OCI-LY3 (cell line): Measurements from ENCODE around the gene STKLD1.

Source experiments
- H2AFZ ChIP-seq: fragments of 200-600, 300-600 bp; shearing (Covaris generic); 2 replicates; pipeline ENCODE4 v1.6.0; 2014; ENCODE audit warnings: antibody characterized with exemption, low read depth, low read length
- H3K27ac ChIP-seq: fragments of 200-600, 300-600 bp; sonication (generic); 2 replicates; pipeline ENCODE4 v1.5.1; 2014; ENCODE audit warnings: mild to moderate bottlenecking, low read length, moderate library complexity, mixed read lengths
- H3K27me3 ChIP-seq: fragments of 200-600, 300-600 bp; sonication (generic); 2 replicates; pipeline ENCODE4 v1.6.1; 2014; ENCODE audit warnings: low read depth, low read length, mixed read lengths
- H3K36me3 ChIP-seq: fragments of 200-600, 300-600 bp; sonication (generic); replicated peaks from 2 replicates; pipeline ENCODE3; 2014; ENCODE audit warnings: low read depth, low read length, mixed read lengths
- H3K4me1 ChIP-seq: fragments of 300-600, 200-600 bp; sonication (generic); 2 replicates; pipeline ENCODE4 v1.6.1; 2014; ENCODE audit warnings: low read length, mixed read lengths
- H3K4me2 ChIP-seq: fragments of 200-600, 300-600 bp; sonication (generic); 2 replicates; pipeline ENCODE4 v1.6.1; 2014; ENCODE audit warnings: low read length, mixed read lengths
- H3K4me3 ChIP-seq: fragments of 300-600, 200-600 bp; sonication (generic); 2 replicates; pipeline ENCODE4 v1.5.1; 2014; ENCODE audit warnings: antibody characterized with exemption, mild to moderate bottlenecking, low read length, moderate library complexity
- H3K79me2 ChIP-seq: fragments of 300-600, 200-600 bp; shearing (Covaris generic); 2 replicates; pipeline ENCODE4 v1.6.1; 2014; ENCODE audit warnings: mild to moderate bottlenecking, low read length, mixed read lengths
- H3K9ac ChIP-seq: fragments of 300-600, 200-600 bp; shearing (Covaris generic); 2 replicates; pipeline ENCODE4 v1.6.0; 2014; ENCODE audit warnings: mild to moderate bottlenecking, low read length, moderate library complexity
- H3K9me3 ChIP-seq: fragments of 200-600, 300-600 bp; shearing (Covaris generic); 2 replicates; pipeline ENCODE4 v1.6.1; 2014; ENCODE audit warnings: low read length, mixed read lengths; ENCODE audit not compliant: insufficient read depth
- H4K20me1 ChIP-seq: fragments of 200-600, 300-600 bp; sonication (generic); 2 replicates; pipeline ENCODE4 v1.6.1; 2016; ENCODE audit warnings: low read length, mixed read lengths; ENCODE audit not compliant: insufficient read depth
- EZH2phosphoT487 ChIP-seq: fragments of 200-600 bp; shearing (Covaris generic); IDR thresholded peaks from 2 replicates; pipeline ENCODE4 v1.6.1; 2018; ENCODE audit warnings: antibody characterized with exemption, mixed run types, low read depth
- TF ChIP-seq, protein P1 (sequence below): fragments of 200-600, 300-600 bp; sonication (generic); IDR thresholded peaks from 2 replicates; pipeline ENCODE4 v1.5.1; 2014; ENCODE audit warnings: antibody characterized with exemption, low read length, low read depth

STKLD1 gene

DNA sequence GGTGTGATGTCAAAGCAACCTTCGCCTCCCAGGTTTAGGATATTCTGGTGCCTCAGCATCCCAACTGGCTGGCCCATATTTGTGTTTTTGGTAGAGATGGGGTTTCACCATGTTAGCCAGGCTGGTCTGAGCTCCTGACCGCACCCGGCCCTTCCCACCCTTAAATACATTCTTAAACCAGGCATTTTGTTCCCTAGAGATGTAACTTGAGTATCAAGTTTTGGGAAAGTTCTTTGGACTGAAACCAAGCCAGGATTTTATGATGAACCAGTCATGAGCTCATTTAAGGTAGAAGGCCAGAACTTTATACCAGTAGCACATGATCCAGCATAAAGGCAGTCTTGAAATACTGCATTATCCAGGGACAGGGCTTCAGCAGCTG is 24.6 kb upstream of the STKLD1 start:
- no peak for TF ChIP-seq EZH2phosphoT487
- TF ChIP-seq, protein P1, sequence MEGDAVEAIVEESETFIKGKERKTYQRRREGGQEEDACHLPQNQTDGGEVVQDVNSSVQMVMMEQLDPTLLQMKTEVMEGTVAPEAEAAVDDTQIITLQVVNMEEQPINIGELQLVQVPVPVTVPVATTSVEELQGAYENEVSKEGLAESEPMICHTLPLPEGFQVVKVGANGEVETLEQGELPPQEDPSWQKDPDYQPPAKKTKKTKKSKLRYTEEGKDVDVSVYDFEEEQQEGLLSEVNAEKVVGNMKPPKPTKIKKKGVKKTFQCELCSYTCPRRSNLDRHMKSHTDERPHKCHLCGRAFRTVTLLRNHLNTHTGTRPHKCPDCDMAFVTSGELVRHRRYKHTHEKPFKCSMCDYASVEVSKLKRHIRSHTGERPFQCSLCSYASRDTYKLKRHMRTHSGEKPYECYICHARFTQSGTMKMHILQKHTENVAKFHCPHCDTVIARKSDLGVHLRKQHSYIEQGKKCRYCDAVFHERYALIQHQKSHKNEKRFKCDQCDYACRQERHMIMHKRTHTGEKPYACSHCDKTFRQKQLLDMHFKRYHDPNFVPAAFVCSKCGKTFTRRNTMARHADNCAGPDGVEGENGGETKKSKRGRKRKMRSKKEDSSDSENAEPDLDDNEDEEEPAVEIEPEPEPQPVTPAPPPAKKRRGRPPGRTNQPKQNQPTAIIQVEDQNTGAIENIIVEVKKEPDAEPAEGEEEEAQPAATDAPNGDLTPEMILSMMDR, result no peak
- no peak overlapping the region for H3K4me2 ChIP-seq
- H3K4me3 ChIP-seq, result no peak overlapping the region
- H3K27me3 ChIP-seq, result no peaks in the 10 kb centered on the region
- peaks cover 38% of the 10 kb centered on the region for H4K20me1 ChIP-seq
- peaks cover 49% of the 10 kb centered on the region for H3K36me3 ChIP-seq
- no peak overlapping the region for H3K9ac ChIP-seq
- H3K79me2 ChIP-seq, result peaks cover 53% of the 10 kb centered on the region
- 0 out of 2 replicates have a peak overlapping the region, but pooled peaks have one; percentile 23 for H3K27ac ChIP-seq
- no peak overlapping the region for H2AFZ ChIP-seq
- peaks cover 24% of the 10 kb centered on the region for H3K4me1 ChIP-seq
- no peaks in the 10 kb centered on the region for H3K9me3 ChIP-seq

- TF ChIP-seq, protein P1, result peak; percentile 47
- no peak for TF ChIP-seq EZH2phosphoT487
- Histone ChIP-seq H2AFZ (no peak overlapping the region), H3K27me3 (no peaks in the 10 kb centered on the region), H3K79me2 (peaks cover 52% of the 10 kb centered on the region), H3K9ac (no peak overlapping the region), H3K9me3 (no peaks in the 10 kb centered on the region), H3K4me3 (no peak overlapping the region), H3K4me1 (peaks cover 21% of the 10 kb centered on the region), H4K20me1 (peaks cover 36% of the 10 kb centered on the region), H3K27ac (peak overlapping the region; percentile 41; the same call in 1 of the 2 replicates), H3K36me3 (peaks cover 49% of the 10 kb centered on the region), H3K4me2 (no peak overlapping the region)
Observed at GRCh38 chr9:133351908-133352634, 24.1 kb upstream of the STKLD1 start.

DNA sequence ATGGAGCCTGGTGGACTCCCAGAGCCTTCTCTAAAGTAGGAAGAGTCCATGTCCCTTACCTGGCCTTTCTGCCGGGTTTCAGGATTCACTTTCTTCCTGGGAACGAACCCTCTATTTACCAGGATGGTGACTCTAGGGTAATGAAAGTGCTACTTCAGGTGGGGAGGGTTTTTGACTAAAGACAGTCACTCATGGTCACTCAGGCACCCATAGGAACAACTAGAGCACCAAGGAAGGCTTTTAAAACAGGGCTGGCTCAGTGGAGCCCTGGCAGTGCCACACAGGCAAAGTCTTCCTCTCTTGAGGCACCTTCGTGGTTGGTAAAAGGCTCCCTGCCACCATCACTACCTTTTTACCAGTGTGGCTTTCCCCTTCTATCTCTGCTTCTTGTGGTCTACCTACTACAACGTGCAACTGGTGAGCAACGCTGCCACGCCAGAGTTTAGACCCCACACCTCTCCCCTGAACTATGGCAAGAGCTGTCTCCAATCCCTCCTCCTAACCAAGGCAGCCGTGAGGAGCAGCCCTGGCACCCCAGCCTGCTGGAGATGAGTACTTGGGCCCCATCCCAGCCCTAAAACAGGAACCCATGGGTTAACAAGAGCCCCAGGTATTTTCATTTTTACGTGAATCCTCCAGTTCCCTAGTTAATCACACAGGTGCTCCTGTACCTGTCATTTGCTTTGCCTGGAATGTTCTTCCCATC is 23.4 kb upstream of the STKLD1 start:
- Histone ChIP-seq H2AFZ (no peak overlapping the region), H3K9ac (no peak overlapping the region), H3K36me3 (peaks cover 49% of the 10 kb centered on the region), H3K9me3 (no peaks in the 10 kb centered on the region), H4K20me1 (peaks cover 36% of the 10 kb centered on the region), H3K27ac (peak overlapping the region; percentile 41; the same call in 1 of the 2 replicates), H3K4me1 (peaks cover 27% of the 10 kb centered on the region), H3K27me3 (no peaks in the 10 kb centered on the region), H3K4me3 (no peak overlapping the region), H3K4me2 (no peak overlapping the region), H3K79me2 (peaks cover 53% of the 10 kb centered on the region)
- TF ChIP-seq EZH2phosphoT487, result no peak
- TF ChIP-seq, protein P1, result no peak

GRCh38 chr9:133353548-133353947 is 22.6 kb upstream of the STKLD1 start:
- H2AFZ ChIP-seq, result no peak overlapping the region
- TF ChIP-seq, protein P1, result no peak
- TF ChIP-seq EZH2phosphoT487, result no peak
- no peak overlapping the region for H3K27ac ChIP-seq
- peaks cover 49% of the 10 kb centered on the region for H3K79me2 ChIP-seq
- H3K9ac ChIP-seq, result no peak overlapping the region
- H3K36me3 ChIP-seq, result peaks cover 45% of the 10 kb centered on the region
- no peaks in the 10 kb centered on the region for H3K9me3 ChIP-seq
- H4K20me1 ChIP-seq, result peaks cover 35% of the 10 kb centered on the region
- no peak overlapping the region for H3K4me2 ChIP-seq
- H3K4me1 ChIP-seq, result peaks cover 27% of the 10 kb centered on the region
- no peaks in the 10 kb centered on the region for H3K27me3 ChIP-seq
- no peak overlapping the region for H3K4me3 ChIP-seq
